ENCODE data around the gene SFXN3. TPM values are rescaled to one million over a fixed set of nuclear protein-coding genes. Genes with fewer than 3 reads are reported as not detected.
A peak's percentile ranks its signal among the peaks of the same experiment; 100 is the strongest.

Gene SFXN3
- total and polyA plus RNA-seq, 2 of the 13 experiments (the other 11 are each of a cell fraction or from before 2014, with no cell fraction given): 16.8 to 71.5 TPM

DNA sequence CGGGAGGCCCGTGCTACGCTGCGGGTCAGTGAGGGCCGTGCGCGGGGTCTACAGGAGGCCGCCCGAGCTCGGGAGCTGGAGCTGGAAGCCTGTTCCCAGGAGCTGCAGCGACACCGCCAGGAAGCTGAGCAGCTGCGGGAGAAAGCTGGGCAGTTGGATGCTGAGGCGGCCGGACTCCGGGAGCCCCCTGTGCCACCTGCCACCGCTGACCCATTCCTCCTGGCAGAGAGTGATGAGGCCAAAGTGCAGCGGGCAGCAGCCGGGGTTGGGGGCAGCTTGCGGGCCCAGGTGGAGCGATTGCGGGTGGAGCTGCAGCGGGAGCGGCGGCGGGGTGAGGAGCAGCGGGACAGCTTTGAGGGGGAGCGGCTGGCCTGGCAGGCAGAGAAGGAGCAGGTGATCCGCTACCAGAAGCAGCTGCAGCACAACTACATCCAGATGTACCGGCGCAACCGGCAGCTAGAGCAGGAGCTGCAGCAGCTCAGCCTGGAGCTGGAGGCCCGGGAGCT lies 24.4 kb upstream of the SFXN3 start (continued):
- TF ChIP-seq, protein P1, sequence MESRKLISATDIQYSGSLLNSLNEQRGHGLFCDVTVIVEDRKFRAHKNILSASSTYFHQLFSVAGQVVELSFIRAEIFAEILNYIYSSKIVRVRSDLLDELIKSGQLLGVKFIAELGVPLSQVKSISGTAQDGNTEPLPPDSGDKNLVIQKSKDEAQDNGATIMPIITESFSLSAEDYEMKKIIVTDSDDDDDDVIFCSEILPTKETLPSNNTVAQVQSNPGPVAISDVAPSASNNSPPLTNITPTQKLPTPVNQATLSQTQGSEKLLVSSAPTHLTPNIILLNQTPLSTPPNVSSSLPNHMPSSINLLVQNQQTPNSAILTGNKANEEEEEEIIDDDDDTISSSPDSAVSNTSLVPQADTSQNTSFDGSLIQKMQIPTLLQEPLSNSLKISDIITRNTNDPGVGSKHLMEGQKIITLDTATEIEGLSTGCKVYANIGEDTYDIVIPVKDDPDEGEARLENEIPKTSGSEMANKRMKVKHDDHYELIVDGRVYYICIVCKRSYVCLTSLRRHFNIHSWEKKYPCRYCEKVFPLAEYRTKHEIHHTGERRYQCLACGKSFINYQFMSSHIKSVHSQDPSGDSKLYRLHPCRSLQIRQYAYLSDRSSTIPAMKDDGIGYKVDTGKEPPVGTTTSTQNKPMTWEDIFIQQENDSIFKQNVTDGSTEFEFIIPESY (CRISPR knock-in tag; IDR thresholded peaks at IDR 0.05): peak; percentile 95
- no peak for TF ChIP-seq DR1 (CRISPR knock-in tag; IDR thresholded peaks at IDR 0.05)
- peak; percentile 92 for TF ChIP-seq HNRNPL (IDR thresholded peaks at IDR 0.05; ENCODE audit: low read depth, low read length)
- TF ChIP-seq ZNF12 (CRISPR knock-in tag; IDR thresholded peaks at IDR 0.05): no peak
- TF ChIP-seq SATB2 (CRISPR knock-in tag; IDR thresholded peaks at IDR 0.05): no peak
- no peak for TF ChIP-seq HMGA1 (CRISPR knock-in tag; conservative IDR thresholded peaks at IDR 0.05)
- TF ChIP-seq MXI1 (IDR thresholded peaks at IDR 0.05; ENCODE audit: borderline replicate concordance, low read depth, low read length): no peak
- peak; percentile 93 for TF ChIP-seq ZBTB38 (CRISPR knock-in tag; IDR thresholded peaks at IDR 0.05)
- no peak for TF ChIP-seq NKX3-1 (CRISPR knock-in tag; IDR thresholded peaks at IDR 0.05)
- TF ChIP-seq CENPX (CRISPR knock-in tag; IDR thresholded peaks at IDR 0.05): no peak
- peak; percentile 95 for TF ChIP-seq AGO2 (optimal IDR thresholded peaks at IDR 0.05; ENCODE audit: low read depth, low read length)
- TF ChIP-seq NR2F6 (IDR thresholded peaks at IDR 0.05): no peak
- no peak for TF ChIP-seq NR2F6 (CRISPR knock-in tag; IDR thresholded peaks at IDR 0.05)
- TF ChIP-seq SALL1 (CRISPR knock-in tag; IDR thresholded peaks at IDR 0.05): no peak
- TF ChIP-seq, protein P2, sequence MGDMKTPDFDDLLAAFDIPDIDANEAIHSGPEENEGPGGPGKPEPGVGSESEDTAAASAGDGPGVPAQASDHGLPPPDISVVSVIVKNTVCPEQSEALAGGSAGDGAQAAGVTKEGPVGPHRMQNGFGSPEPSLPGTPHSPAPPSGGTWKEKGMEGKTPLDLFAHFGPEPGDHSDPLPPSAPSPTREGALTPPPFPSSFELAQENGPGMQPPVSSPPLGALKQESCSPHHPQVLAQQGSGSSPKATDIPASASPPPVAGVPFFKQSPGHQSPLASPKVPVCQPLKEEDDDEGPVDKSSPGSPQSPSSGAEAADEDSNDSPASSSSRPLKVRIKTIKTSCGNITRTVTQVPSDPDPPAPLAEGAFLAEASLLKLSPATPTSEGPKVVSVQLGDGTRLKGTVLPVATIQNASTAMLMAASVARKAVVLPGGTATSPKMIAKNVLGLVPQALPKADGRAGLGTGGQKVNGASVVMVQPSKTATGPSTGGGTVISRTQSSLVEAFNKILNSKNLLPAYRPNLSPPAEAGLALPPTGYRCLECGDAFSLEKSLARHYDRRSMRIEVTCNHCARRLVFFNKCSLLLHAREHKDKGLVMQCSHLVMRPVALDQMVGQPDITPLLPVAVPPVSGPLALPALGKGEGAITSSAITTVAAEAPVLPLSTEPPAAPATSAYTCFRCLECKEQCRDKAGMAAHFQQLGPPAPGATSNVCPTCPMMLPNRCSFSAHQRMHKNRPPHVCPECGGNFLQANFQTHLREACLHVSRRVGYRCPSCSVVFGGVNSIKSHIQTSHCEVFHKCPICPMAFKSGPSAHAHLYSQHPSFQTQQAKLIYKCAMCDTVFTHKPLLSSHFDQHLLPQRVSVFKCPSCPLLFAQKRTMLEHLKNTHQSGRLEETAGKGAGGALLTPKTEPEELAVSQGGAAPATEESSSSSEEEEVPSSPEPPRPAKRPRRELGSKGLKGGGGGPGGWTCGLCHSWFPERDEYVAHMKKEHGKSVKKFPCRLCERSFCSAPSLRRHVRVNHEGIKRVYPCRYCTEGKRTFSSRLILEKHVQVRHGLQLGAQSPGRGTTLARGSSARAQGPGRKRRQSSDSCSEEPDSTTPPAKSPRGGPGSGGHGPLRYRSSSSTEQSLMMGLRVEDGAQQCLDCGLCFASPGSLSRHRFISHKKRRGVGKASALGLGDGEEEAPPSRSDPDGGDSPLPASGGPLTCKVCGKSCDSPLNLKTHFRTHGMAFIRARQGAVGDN (CRISPR knock-in tag; IDR thresholded peaks at IDR 0.05): peak; percentile 33; the same call in 1 of the 2 replicates
